ENCODE measurements around the gene NCOR2. TPM values are rescaled to one million over a fixed set of nuclear protein-coding genes. Genes with fewer than 3 reads are reported as not detected.
"Not testable (repeated sequence)": the region's sequence is repeated elsewhere in the genome, so short reads cannot be mapped to it uniquely, and the experiment has no call there.

The NCOR2 gene
- polyA plus RNA-seq, 2 donors: 22.9 to 48.1 TPM

DNA sequence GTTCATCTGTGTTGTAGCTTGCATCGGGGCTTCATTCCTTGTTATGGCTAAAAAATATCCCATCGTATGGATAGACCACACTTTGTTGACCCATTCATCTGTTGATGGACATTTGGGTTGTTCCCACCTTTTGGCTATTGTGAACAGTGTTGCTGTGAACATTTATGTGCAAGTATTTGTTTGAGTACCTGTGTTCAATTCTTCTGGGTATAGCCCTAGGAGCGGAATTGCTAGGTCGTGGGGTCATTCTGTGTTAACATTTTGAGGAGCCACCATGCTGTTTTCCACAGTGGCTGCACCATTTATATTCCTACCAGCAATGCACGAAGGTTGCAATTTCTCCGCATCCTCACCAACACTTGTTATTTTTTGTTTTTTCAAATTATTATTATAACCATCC is 23.0 kb upstream of the NCOR2 start:
- no peaks in the 10 kb centered on the region for H3K36me3 ChIP-seq (ENCODE audit: control insufficient read depth in 2 of 2, insufficient read depth in 2 of 2, low read length in 1 of 2)
- peaks cover 0 to 16% of the 10 kb centered on the region in 2 donors for H3K4me1 ChIP-seq (ENCODE audit: control insufficient read depth in 2 of 2, insufficient read depth in 2 of 2, low read length in 1 of 2)
- 92 to 97% methylated on average over 6 of the region's 6 CpGs for WGBS, 2 donors

DNA sequence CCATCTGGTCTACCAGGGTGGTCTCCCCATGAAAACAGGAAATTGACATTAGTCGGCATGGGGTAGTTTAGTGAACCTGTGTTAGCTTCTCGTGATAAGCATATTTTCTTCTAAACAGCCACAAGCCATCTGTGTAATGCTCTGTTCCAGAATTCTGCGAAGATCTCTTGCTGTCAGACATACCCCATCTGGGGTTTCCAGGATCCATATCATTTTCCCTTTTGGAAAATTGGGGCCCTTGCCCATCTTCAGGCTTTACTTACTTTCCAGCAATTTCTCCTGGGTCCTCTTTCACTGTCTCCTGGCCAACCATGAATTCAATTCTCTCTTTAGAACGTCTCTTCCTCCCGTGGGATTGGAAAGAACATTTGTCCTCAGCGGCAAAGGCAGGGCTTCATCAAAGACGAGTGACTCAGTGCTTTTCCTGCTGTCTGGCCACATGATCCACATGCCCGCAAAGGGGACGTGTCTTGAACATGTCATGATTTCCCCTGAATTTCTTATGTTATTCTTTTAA is 21.4 kb upstream of the NCOR2 start:
- WGBS, 2 donors: 22 to 40% methylated on average over 9 of the region's 9 CpGs
- Histone ChIP-seq H3K9me3 (ENCODE audit: control insufficient read depth in 2 of 2, insufficient read depth in 1 of 2, low read depth in 1 of 2, low read length in 1 of 2) (no peaks in the 10 kb centered on the region), H3K4me1 (ENCODE audit: control insufficient read depth in 2 of 2, insufficient read depth in 2 of 2, low read length in 1 of 2) (peaks cover 0 to 16% of the 10 kb centered on the region in 2 donors), H3K4me3 (ENCODE audit: low read depth in 1 of 2, low read length in 2 of 2) (no peak overlapping the region), H3K36me3 (ENCODE audit: control insufficient read depth in 2 of 2, insufficient read depth in 2 of 2, low read length in 1 of 2) (no peaks in the 10 kb centered on the region), H3K27ac (ENCODE audit: low read depth in 2 of 2, low read length in 1 of 2) (no peak overlapping the region), H3K27me3 (ENCODE audit: control insufficient read depth in 1 of 2, insufficient read depth in 2 of 2, low read length in 2 of 2) (no peaks in the 10 kb centered on the region)

More for the DNA sequence above, 23.0 kb upstream of the NCOR2 start:
- Histone ChIP-seq H3K9me3 (ENCODE audit: control insufficient read depth in 2 of 2, insufficient read depth in 1 of 2, low read depth in 1 of 2, low read length in 1 of 2) (no peaks in the 10 kb centered on the region), H3K27me3 (ENCODE audit: control insufficient read depth in 1 of 2, insufficient read depth in 2 of 2, low read length in 2 of 2) (no peaks in the 10 kb centered on the region), H3K4me3 (ENCODE audit: low read depth in 1 of 2, low read length in 2 of 2) (no peak overlapping the region), H3K27ac (ENCODE audit: low read depth in 2 of 2, low read length in 1 of 2) (no peak overlapping the region)

GRCh38 chr12:124588018-124588634 is 20.7 kb upstream of the NCOR2 start:
- H3K4me3 ChIP-seq (ENCODE audit: low read depth in 1 of 2, low read length in 2 of 2): no peak overlapping the region
- 85 to 88% methylated on average over 4 of the region's 4 CpGs for WGBS, 2 donors

DNA sequence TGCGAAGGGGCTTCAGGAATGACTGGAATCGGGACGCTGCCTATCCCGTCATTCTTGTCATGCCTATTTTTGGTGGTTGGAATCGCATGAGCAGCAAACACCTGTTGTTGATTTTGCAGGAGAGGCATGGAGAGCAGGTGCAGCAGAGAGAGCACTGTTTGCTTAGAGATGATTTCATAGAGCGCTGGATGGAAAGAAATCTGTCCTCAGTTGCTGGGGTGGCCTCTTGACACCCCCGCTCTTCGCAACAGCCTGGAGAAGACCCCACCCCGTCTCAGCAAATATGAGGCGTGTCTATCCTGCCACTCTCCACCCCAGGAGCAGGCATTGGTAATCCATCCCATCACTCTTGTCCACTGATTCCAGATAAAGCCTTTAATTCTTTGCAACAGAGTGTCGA is 19.3 kb upstream of the NCOR2 start:
- Histone ChIP-seq H3K27me3 (ENCODE audit: control insufficient read depth in 1 of 2, insufficient read depth in 2 of 2, low read length in 2 of 2) (no peaks in the 10 kb centered on the region), H3K4me1 (ENCODE audit: control insufficient read depth in 2 of 2, insufficient read depth in 2 of 2, low read length in 1 of 2) (peaks cover 0 to 8% of the 10 kb centered on the region in 2 donors), H3K4me3 (ENCODE audit: low read depth in 1 of 2, low read length in 2 of 2) (no peak overlapping the region), H3K36me3 (ENCODE audit: control insufficient read depth in 2 of 2, insufficient read depth in 2 of 2, low read length in 1 of 2) (no peaks in the 10 kb centered on the region), H3K27ac (ENCODE audit: low read depth in 2 of 2, low read length in 1 of 2) (no peak overlapping the region), H3K9me3 (ENCODE audit: control insufficient read depth in 2 of 2, insufficient read depth in 1 of 2, low read depth in 1 of 2, low read length in 1 of 2) (no peaks in the 10 kb centered on the region)
- 49 to 60% methylated on average over 11 of the region's 11 CpGs for WGBS, 2 donors

More at GRCh38 chr12:124588018-124588634, 20.7 kb upstream of the NCOR2 start:
- Histone ChIP-seq H3K4me1 (ENCODE audit: control insufficient read depth in 2 of 2, insufficient read depth in 2 of 2, low read length in 1 of 2) (peaks cover 0 to 16% of the 10 kb centered on the region in 2 donors), H3K36me3 (ENCODE audit: control insufficient read depth in 2 of 2, insufficient read depth in 2 of 2, low read length in 1 of 2) (no peaks in the 10 kb centered on the region), H3K27ac (ENCODE audit: low read depth in 2 of 2, low read length in 1 of 2) (no peak overlapping the region), H3K9me3 (ENCODE audit: control insufficient read depth in 2 of 2, insufficient read depth in 1 of 2, low read depth in 1 of 2, low read length in 1 of 2) (no peaks in the 10 kb centered on the region), H3K27me3 (ENCODE audit: control insufficient read depth in 1 of 2, insufficient read depth in 2 of 2, low read length in 2 of 2) (no peaks in the 10 kb centered on the region)

GRCh38 chr12:124584494-124584893 is 17.1 kb upstream of the NCOR2 start:
- not testable (repeated sequence) for H3K4me3 ChIP-seq (ENCODE audit: low read depth in 1 of 2, low read length in 2 of 2); H3K27ac ChIP-seq (ENCODE audit: low read depth in 2 of 2, low read length in 1 of 2); H3K9me3 ChIP-seq (ENCODE audit: control insufficient read depth in 2 of 2, insufficient read depth in 1 of 2, low read depth in 1 of 2, low read length in 1 of 2); H3K4me1 ChIP-seq (ENCODE audit: control insufficient read depth in 2 of 2, insufficient read depth in 2 of 2, low read length in 1 of 2); H3K36me3 ChIP-seq (ENCODE audit: control insufficient read depth in 2 of 2, insufficient read depth in 2 of 2, low read length in 1 of 2); H3K27me3 ChIP-seq (ENCODE audit: control insufficient read depth in 1 of 2, insufficient read depth in 2 of 2, low read length in 2 of 2)
- WGBS, 2 donors: 96 to 97% methylated on average over 7 of the region's 7 CpGs

DNA sequence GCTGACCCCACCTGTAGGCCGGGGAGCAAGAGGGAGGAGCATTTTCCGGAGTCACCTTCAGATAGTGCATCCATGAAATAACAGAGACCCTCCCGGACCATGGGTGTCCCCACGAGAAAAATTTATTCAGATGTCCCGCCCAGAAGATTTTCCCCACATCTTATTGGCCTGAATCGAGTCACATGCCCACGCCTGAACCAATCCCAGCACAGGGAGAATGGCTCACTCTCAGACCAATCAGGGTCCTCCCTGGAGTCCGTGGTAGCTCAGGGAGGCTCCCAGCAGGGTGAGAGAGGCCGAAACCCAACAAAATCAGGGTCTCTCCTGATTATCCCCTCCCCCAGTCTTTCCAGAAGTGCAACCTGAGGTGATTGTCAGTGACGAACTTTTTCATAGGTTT is 16.4 kb upstream of the NCOR2 start:
- H3K27me3 ChIP-seq (ENCODE audit: control insufficient read depth in 1 of 2, insufficient read depth in 2 of 2, low read length in 2 of 2): no peaks in the 10 kb centered on the region
- no peaks in the 10 kb centered on the region for H3K4me1 ChIP-seq (ENCODE audit: control insufficient read depth in 2 of 2, insufficient read depth in 2 of 2, low read length in 1 of 2)
- no peaks in the 10 kb centered on the region for H3K36me3 ChIP-seq (ENCODE audit: control insufficient read depth in 2 of 2, insufficient read depth in 2 of 2, low read length in 1 of 2)
- no peaks in the 10 kb centered on the region for H3K9me3 ChIP-seq (ENCODE audit: control insufficient read depth in 2 of 2, insufficient read depth in 1 of 2, low read depth in 1 of 2, low read length in 1 of 2)
- WGBS, 2 donors: 94 to 96% methylated on average over 10 of the region's 10 CpGs
- no peak overlapping the region for H3K27ac ChIP-seq (ENCODE audit: low read depth in 2 of 2, low read length in 1 of 2)
- H3K4me3 ChIP-seq (ENCODE audit: low read depth in 1 of 2, low read length in 2 of 2): no peak overlapping the region

DNA sequence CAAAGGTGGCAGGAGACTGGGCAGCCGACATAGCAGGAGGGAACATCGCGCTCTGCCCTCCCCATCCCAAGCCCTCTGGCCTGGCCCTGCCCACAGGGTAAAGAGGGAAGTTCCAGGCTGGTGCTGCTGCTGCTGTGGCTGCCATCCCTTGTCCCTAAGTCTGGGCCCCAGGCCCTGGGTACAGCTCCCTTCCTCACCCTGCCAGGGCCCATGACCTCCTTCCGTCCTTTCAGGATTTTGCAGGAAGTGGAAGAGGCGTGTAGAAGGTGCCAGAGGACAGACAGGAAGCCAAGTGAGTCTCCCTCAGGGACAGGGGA is 14.7 kb upstream of the NCOR2 start:
- no peaks in the 10 kb centered on the region for H3K27me3 ChIP-seq (ENCODE audit: control insufficient read depth in 1 of 2, insufficient read depth in 2 of 2, low read length in 2 of 2)
- no peak overlapping the region for H3K4me3 ChIP-seq (ENCODE audit: low read depth in 1 of 2, low read length in 2 of 2)
- no peak overlapping the region for H3K27ac ChIP-seq (ENCODE audit: low read depth in 2 of 2, low read length in 1 of 2)
- peaks cover 0 to 6% of the 10 kb centered on the region in 2 donors for H3K4me1 ChIP-seq (ENCODE audit: control insufficient read depth in 2 of 2, insufficient read depth in 2 of 2, low read length in 1 of 2)
- no peaks in the 10 kb centered on the region for H3K36me3 ChIP-seq (ENCODE audit: control insufficient read depth in 2 of 2, insufficient read depth in 2 of 2, low read length in 1 of 2)
- H3K9me3 ChIP-seq (ENCODE audit: control insufficient read depth in 2 of 2, insufficient read depth in 1 of 2, low read depth in 1 of 2, low read length in 1 of 2): peaks cover 0 to 3% of the 10 kb centered on the region in 2 donors
- WGBS, 2 donors: 53 to 66% methylated on average over 5 of the region's 5 CpGs

DNA sequence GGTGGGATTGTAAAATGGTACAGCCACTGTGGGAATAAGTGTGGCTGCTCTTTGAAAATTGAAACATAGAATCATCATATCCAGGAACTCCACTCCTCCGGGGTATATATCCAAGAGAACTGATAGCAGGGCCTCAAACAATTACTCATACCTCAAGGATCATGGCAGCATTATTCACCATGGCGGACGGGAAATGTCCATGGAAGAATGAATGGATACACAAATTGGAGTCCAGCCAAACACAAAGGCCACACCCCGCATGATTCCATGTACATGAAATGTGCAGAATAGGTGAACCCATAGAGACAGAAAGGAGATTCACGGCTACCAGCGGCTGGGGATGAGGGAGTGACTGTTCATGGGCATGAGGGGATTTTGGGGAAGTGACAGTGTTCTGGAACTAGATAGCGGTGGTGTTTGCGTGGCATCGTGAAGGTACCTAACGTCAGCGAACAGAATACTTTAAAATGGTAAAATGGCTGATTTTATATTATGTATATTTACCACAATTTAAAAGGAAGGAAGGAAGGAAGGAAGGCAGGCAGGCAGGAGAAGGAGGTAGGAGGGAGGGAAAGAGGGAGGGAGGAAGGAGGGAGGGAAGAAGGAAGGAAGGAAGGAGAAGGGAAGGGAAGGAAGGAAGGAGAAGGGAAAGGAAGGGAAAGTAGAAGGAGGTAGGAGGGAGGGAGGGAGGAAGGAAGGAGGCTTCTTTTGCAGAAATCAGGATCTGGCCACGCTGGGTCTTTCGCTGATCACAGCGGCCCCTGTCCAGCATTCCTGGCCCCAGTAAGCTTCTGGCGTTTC is 14.1 kb upstream of the NCOR2 start:
- no peaks in the 10 kb centered on the region for H3K36me3 ChIP-seq (ENCODE audit: control insufficient read depth in 2 of 2, insufficient read depth in 2 of 2, low read length in 1 of 2)

GRCh38 chr12:124579921-124580517 is 12.6 kb upstream of the NCOR2 start:
- no peaks in the 10 kb centered on the region for H3K27me3 ChIP-seq (ENCODE audit: control insufficient read depth in 1 of 2, insufficient read depth in 2 of 2, low read length in 2 of 2)
- no peak overlapping the region for H3K4me3 ChIP-seq (ENCODE audit: low read depth in 1 of 2, low read length in 2 of 2)
- peaks cover 0 to 6% of the 10 kb centered on the region in 2 donors for H3K4me1 ChIP-seq (ENCODE audit: control insufficient read depth in 2 of 2, insufficient read depth in 2 of 2, low read length in 1 of 2)
- no peak overlapping the region for H3K27ac ChIP-seq (ENCODE audit: low read depth in 2 of 2, low read length in 1 of 2)
- H3K36me3 ChIP-seq (ENCODE audit: control insufficient read depth in 2 of 2, insufficient read depth in 2 of 2, low read length in 1 of 2): no peaks in the 10 kb centered on the region
- peaks cover 0 to 10% of the 10 kb centered on the region in 2 donors for H3K9me3 ChIP-seq (ENCODE audit: control insufficient read depth in 2 of 2, insufficient read depth in 1 of 2, low read depth in 1 of 2, low read length in 1 of 2)
- WGBS, 2 donors: 92 to 94% methylated on average over 5 of the region's 5 CpGs

More for the DNA sequence above, 14.1 kb upstream of the NCOR2 start:
- no peak overlapping the region for H3K27ac ChIP-seq (ENCODE audit: low read depth in 2 of 2, low read length in 1 of 2)
- peaks cover 0 to 9% of the 10 kb centered on the region in 2 donors for H3K9me3 ChIP-seq (ENCODE audit: control insufficient read depth in 2 of 2, insufficient read depth in 1 of 2, low read depth in 1 of 2, low read length in 1 of 2)
- no peak overlapping the region for H3K4me3 ChIP-seq (ENCODE audit: low read depth in 1 of 2, low read length in 2 of 2)
- 77 to 80% methylated on average over 15 of the region's 15 CpGs for WGBS, 2 donors
- peaks cover 0 to 6% of the 10 kb centered on the region in 2 donors for H3K4me1 ChIP-seq (ENCODE audit: control insufficient read depth in 2 of 2, insufficient read depth in 2 of 2, low read length in 1 of 2)
- H3K27me3 ChIP-seq (ENCODE audit: control insufficient read depth in 1 of 2, insufficient read depth in 2 of 2, low read length in 2 of 2): no peaks in the 10 kb centered on the region

Measured in esophagus (tissue), 2 donors.